Loucy (cell line): Measurements from ENCODE around the gene USP21.

Source experiments
- H2AFZ ChIP-seq: fragments of 200-600 bp; sonication (generic); 2 replicates; pipeline ENCODE4 v1.6.0; 2016; ENCODE audit warnings: antibody characterized with exemption, mild to moderate bottlenecking, low read length, moderate library complexity
- H3F3A ChIP-seq: fragments of 200-600 bp; 2 replicates; pipeline ENCODE4 v1.6.0; 2016; ENCODE audit warnings: antibody characterized with exemption, low read depth, mild to moderate bottlenecking
- H3K27me3 ChIP-seq: fragments of 200-600 bp; sonication (generic); 2 replicates; pipeline ENCODE4 v1.6.1; 2014; ENCODE audit warnings: low read length, mild to moderate bottlenecking; ENCODE audit not compliant: insufficient read depth, poor library complexity, severe bottlenecking
- H3K36me3 ChIP-seq: fragments of 200-600 bp; sonication (generic); 2 replicates; pipeline ENCODE4 v1.6.1; 2016; ENCODE audit warnings: low read length; ENCODE audit not compliant: insufficient read depth
- H3K4me1 ChIP-seq: fragments of 200-600 bp; sonication (generic); 2 replicates; pipeline ENCODE4 v1.5.1; 2014; ENCODE audit warnings: low read length, mild to moderate bottlenecking; ENCODE audit not compliant: insufficient read depth, poor library complexity, severe bottlenecking
- H3K4me2 ChIP-seq: fragments of 200-600 bp; sonication (generic); 2 replicates; pipeline ENCODE4 v1.6.0; 2014; ENCODE audit warnings: antibody characterized with exemption, low read length, low read depth, mild to moderate bottlenecking; ENCODE audit not compliant: poor library complexity, severe bottlenecking
- H3K4me3 ChIP-seq: fragments of 200-600 bp; sonication (generic); 2 replicates; pipeline ENCODE4 v1.5.1; 2014; ENCODE audit warnings: low read length, mild to moderate bottlenecking, mixed read lengths; ENCODE audit not compliant: poor library complexity, severe bottlenecking
- H3K79me2 ChIP-seq: fragments of 200-600 bp; sonication (generic); 2 replicates; pipeline ENCODE4 v1.6.1; 2014; ENCODE audit warnings: low read length; ENCODE audit not compliant: insufficient read depth
- H3K9ac ChIP-seq: fragments of 200-600 bp; sonication (generic); 2 replicates; pipeline ENCODE4 v1.6.0; 2014; ENCODE audit warnings: mild to moderate bottlenecking, low read depth, low read length, moderate library complexity; ENCODE audit not compliant: poor library complexity, severe bottlenecking
- H3K9me2 ChIP-seq: fragments of 200-600 bp; sonication (generic); replicated peaks from 2 replicates; pipeline ENCODE4 v1.6.1; 2016; ENCODE audit warnings: low read depth, low read length, mixed read lengths
- H3K9me3 ChIP-seq: fragments of 200-600 bp; sonication (generic); 2 replicates; pipeline ENCODE4 v1.6.1; 2014; ENCODE audit warnings: mild to moderate bottlenecking, antibody characterized with exemption, low read length, low read depth; ENCODE audit not compliant: insufficient read depth
- H4K20me1 ChIP-seq: fragments of 200-600 bp; sonication (generic); 2 replicates; pipeline ENCODE4 v1.6.0; 2014; ENCODE audit warnings: antibody characterized with exemption, low read length, mild to moderate bottlenecking; ENCODE audit not compliant: insufficient read depth, poor library complexity, severe bottlenecking
- CTCF ChIP-seq: fragments of 200-600 bp; sonication (generic); conservative IDR thresholded peaks from 2 replicates; pipeline ENCODE4 v1.5.1; 2014; ENCODE audit warnings: mild to moderate bottlenecking, antibody characterized with exemption, low read length
- EZH2phosphoT487 ChIP-seq: fragments of 200-600 bp; IDR thresholded peaks from 2 replicates; pipeline ENCODE4 v1.6.1; 2018; ENCODE audit warnings: antibody characterized with exemption, mild to moderate bottlenecking, moderate library complexity, borderline replicate concordance

The USP21 gene

GRCh38 chr1:161215076-161215475 is 55.8 kb downstream of the USP21 start, which contains the start of gene FCER1G:
FCER1G (plus strand) TSS chr1:161215295; CDS start chr1:161215322, 27 bp downstream.
- Histone ChIP-seq H4K20me1 (no peaks in the 10 kb centered on the region), H3K9me3 (no peaks in the 10 kb centered on the region), H3K4me3 (no peak within 1 kb of the TSS), H3K27me3 (no peaks in the 10 kb centered on the region), H2AFZ (no peak within 1 kb of the TSS), H3K9me2 (no peaks in the 10 kb centered on the region), H3K36me3 (peaks cover 33% of the 10 kb centered on the region; the same call in 1 of the 2 replicates), H3K4me2 (no peak within 1 kb of the TSS), H3F3A (peaks cover 3% of the 10 kb centered on the region; the same call in 1 of the 2 replicates), H3K4me1 (peaks cover 25% of the 10 kb centered on the region), H3K79me2 (no peaks in the 10 kb centered on the region), H3K9ac (no peak within 1 kb of the TSS)
- TF ChIP-seq EZH2phosphoT487 = no peak
- TF ChIP-seq CTCF = no peak
